B cell (primary cell): ENCODE data around the gene P2RX3. TPM values are rescaled to one million over a fixed set of nuclear protein-coding genes. Genes with fewer than 3 reads are reported as not detected.

Experiments
- ATAC-seq: fragments of 200-7000 bp; cut with Tn5 transposase; one replicate; pipeline ENCODE4 v1.10.0; 2021; ENCODE audit warnings: low read depth, mild to moderate bottlenecking, moderate number of reproducible peaks, moderate library complexity
- CTCF ChIA-PET: fragments of 350-600 bp; sonication (Branson Sonifier 250); formaldehyde crosslinking; loops from one replicate; lab custom pipeline; 2021; ENCODE audit warnings: antibody characterized with exemption, inconsistent platforms; lab: Charles Lee
- POLR2A ChIA-PET: fragments of 350-600 bp; sonication (Branson Sonifier 250); formaldehyde crosslinking; loops from one replicate; lab custom pipeline; 2021; ENCODE audit warnings: antibody characterized with exemption; lab: Charles Lee
- DNase-seq: peaks from one replicate; pipeline ENCODE4 v3.0.0; 2013
- H2AFZ ChIP-seq: 2 replicates; pipeline ENCODE4 v1.6.1; 2012; ENCODE audit warnings: mild to moderate bottlenecking, low read depth, low read length; ENCODE audit not compliant: insufficient read depth, poor library complexity, severe bottlenecking
- H3K27ac ChIP-seq, 2 donors: 1 replicate in 1 of 2; 2 replicates in 1 of 2; pipeline ENCODE4 v1.5.1; 2012 to 2013; ENCODE audit warnings: low read length in 2 of 2, mild to moderate bottlenecking in 2 of 2, moderate library complexity in 1 of 2
- H3K27me3 ChIP-seq, 4 experiments: fragments of 200-600 bp in 1 of 4; sonication (generic) in 1 of 4; replicated peaks in 1 of 4; 1 replicate in 2 of 4; 2 replicates in 2 of 4; pipeline versions ENCODE4 v1.6.1 to v1.7.0; 2013 to 2016; ENCODE audit warnings: low read length in 3 of 4, mild to moderate bottlenecking in 2 of 4, mixed read lengths in 1 of 4, moderate library complexity in 1 of 4; ENCODE audit not compliant: insufficient read depth in 4 of 4, control insufficient read depth in 3 of 4; ENCODE audit errors: control extremely low read depth in 1 of 4
- H3K36me3 ChIP-seq, 2 experiments: replicated peaks in 1 of 2; 1 replicate in 1 of 2; 2 replicates in 1 of 2; pipeline versions ENCODE4 v1.6.1 to v1.7.1; 2013; ENCODE audit warnings: low read length in 1 of 2; ENCODE audit not compliant: insufficient read depth in 2 of 2, control insufficient read depth in 1 of 2; ENCODE audit errors: control extremely low read depth in 1 of 2, extremely low read depth in 1 of 2
- H3K4me1 ChIP-seq, 2 donors: fragments of 200-600 bp in 1 of 2; sonication (generic) in 1 of 2; 1 replicate in 1 of 2; 2 replicates in 1 of 2; pipeline versions ENCODE4 v1.5.1 to v1.6.1; 2013 to 2017; ENCODE audit warnings: low read length in 2 of 2; ENCODE audit not compliant: control insufficient read depth in 2 of 2, insufficient read depth in 2 of 2
- H3K4me2 ChIP-seq: replicated peaks from 2 replicates; pipeline ENCODE3; 2012; ENCODE audit warnings: mild to moderate bottlenecking, low read depth, low read length; ENCODE audit not compliant: poor library complexity, severe bottlenecking
- H3K4me3 ChIP-seq, 5 experiments: fragments of 200-600 bp in 1 of 5; sonication (generic) in 1 of 5; 1 replicate in 3 of 5; 2 replicates in 2 of 5; pipeline versions ENCODE4 v1.5.1 to v1.7.0; 2011 to 2016; ENCODE audit warnings: low read length in 4 of 5, mild to moderate bottlenecking in 4 of 5, low read depth in 2 of 5, control low read depth in 1 of 5, moderate library complexity in 1 of 5; ENCODE audit not compliant: insufficient read depth in 1 of 5; ENCODE audit errors: control extremely low read depth in 1 of 5, extremely low read depth in 1 of 5
- H3K79me2 ChIP-seq: fragments of 200-600 bp; sonication (generic); one replicate; pipeline ENCODE4 v1.6.0; 2016; ENCODE audit warnings: low read length; ENCODE audit not compliant: control insufficient read depth, insufficient read depth
- H3K9ac ChIP-seq: fragments of 200-600 bp; sonication (generic); 2 replicates; pipeline ENCODE4 v1.6.1; 2017; ENCODE audit warnings: mild to moderate bottlenecking, low read length, moderate library complexity
- H3K9me3 ChIP-seq, 3 donors: one replicate each; pipeline versions ENCODE4 v1.6.1 to v1.7.1; 2013; ENCODE audit warnings: low read length in 2 of 3; ENCODE audit not compliant: control insufficient read depth in 2 of 3, insufficient read depth in 1 of 3; ENCODE audit errors: control extremely low read depth in 1 of 3
- H4K20me1 ChIP-seq: 2 replicates; pipeline ENCODE4 v1.6.0; 2012; ENCODE audit warnings: mild to moderate bottlenecking, low read length; ENCODE audit not compliant: insufficient read depth, control insufficient read depth, poor library complexity, severe bottlenecking
- H3K27ac Mint-ChIP-seq: one replicate; pipeline ENCODE4 v1.8.0; 2021; ENCODE audit warnings: mixed read lengths
- H3K27me3 Mint-ChIP-seq: one replicate; pipeline ENCODE4 v1.8.0; 2021; ENCODE audit warnings: mixed read lengths
- H3K4me1 Mint-ChIP-seq: one replicate; pipeline ENCODE4 v1.8.0; 2021; ENCODE audit warnings: mixed read lengths
- H3K4me3 Mint-ChIP-seq: one replicate; pipeline ENCODE4 v1.8.0; 2021; ENCODE audit warnings: mixed read lengths
- H3K9me3 Mint-ChIP-seq: one replicate; pipeline ENCODE4 v1.8.0; 2022; ENCODE audit warnings: mixed read lengths; ENCODE audit not compliant: insufficient read depth
- EZH2 ChIP-seq: IDR thresholded peaks from 2 replicates; pipeline ENCODE4 v1.6.1; 2012; ENCODE audit warnings: borderline replicate concordance, low read depth, mild to moderate bottlenecking, moderate library complexity, low read length; ENCODE audit not compliant: insufficient read depth, poor library complexity, severe bottlenecking
- WGBS: methylation state at CpG from one replicate; pipeline ENCODE4 v1.1.5; 2013; ENCODE audit warnings: missing lambda C conversion rate; ENCODE audit not compliant: insufficient coverage; 5-methylcytosine and 5-hydroxymethylcytosine counted together
- intact Hi-C: fragments of 100-400 bp; cut with micrococcal nuclease; formaldehyde crosslinking; loops from one replicate; pipeline ENCODE4 v1.10.0; 2022
- polyA plus RNA-seq: library from polyadenylated mRNA; depleted of rRNA; stranded (reverse); fragments of >200 nt; gene quantifications from 2 replicates; pipeline ENCODE4 v1.2.3, GENCODE V29; 2012
- total RNA-seq, 2 donors: library from RNA; stranded (reverse); fragments of 120-200 nt in 1 of 2; gene quantifications; 1 replicate in 1 of 2; 2 replicates in 1 of 2; pipeline versions ENCODE4 v1.2.3 to v1.2.4, GENCODE V29; 2013 to 2022
- TF ChIP-seq, protein P1 (sequence below): fragments of 200-600 bp; IDR thresholded peaks from one replicate; pipeline ENCODE4 v1.8.0; 2022; ENCODE audit warnings: antibody characterized with exemption, mild to moderate bottlenecking

The P2RX3 gene
- total and polyA plus RNA-seq, 2 donors (not counting 1 experiment from before 2014, with no cell fraction given) = not detected

DNA sequence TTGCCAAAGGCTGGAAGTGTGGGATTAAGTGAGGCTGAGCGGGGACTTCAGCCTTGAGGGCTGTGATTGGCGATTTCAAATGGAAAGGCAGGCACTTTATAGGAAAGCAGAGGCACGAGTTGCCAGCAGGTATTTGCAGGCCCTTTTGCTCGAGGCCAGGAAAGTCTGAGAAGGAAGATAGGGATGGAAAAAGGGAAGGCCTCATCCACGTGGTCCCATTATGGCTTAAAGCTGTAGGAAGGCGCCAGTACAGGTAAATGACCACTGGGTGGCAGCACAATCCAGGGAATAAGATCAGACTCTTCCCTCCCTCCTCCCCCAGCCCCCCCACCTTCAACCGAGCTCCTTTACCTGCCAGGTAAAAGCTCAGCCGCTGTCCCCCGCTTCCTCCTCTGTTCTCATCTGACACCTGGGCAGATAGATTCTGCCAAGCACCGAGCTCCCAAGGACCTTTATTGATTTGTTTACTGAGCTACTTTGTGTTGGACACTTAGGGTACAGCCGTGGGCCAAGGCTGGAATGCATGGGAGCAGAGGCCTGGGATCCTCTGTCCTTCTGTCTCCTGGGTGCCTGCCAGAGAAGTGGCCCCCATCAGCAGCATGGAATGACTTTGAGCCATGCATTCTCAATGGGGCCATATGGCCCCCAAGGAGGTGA lies 7.5 kb downstream of the P2RX3 start:
- Histone ChIP-seq H2AFZ (peak overlapping the region; percentile 35), H4K20me1 (no peaks in the 10 kb centered on the region), H3K4me2 (peak overlapping the region; percentile 5), H3K27me3 (no peaks in the 10 kb centered on the region), H3K9ac (no peak overlapping the region), H3K79me2 (no peaks in the 10 kb centered on the region), H3K4me1 (peaks cover 0 to 6% of the 10 kb centered on the region in 2 donors), H3K9me3 (no peaks in the 10 kb centered on the region), H3K27ac (no peak overlapping the region), H3K4me3 (no peak overlapping the region), H3K36me3 (no peaks in the 10 kb centered on the region)
- H3K27ac Mint-ChIP-seq = no peak overlapping the region
- intact Hi-C loops = loop anchor here (1.0 to 5.0 kb wide), 6 partner anchors 10 to 1792 kb away; partner anchors contain the start of gene SSRP1
- TF ChIP-seq, protein P1, sequence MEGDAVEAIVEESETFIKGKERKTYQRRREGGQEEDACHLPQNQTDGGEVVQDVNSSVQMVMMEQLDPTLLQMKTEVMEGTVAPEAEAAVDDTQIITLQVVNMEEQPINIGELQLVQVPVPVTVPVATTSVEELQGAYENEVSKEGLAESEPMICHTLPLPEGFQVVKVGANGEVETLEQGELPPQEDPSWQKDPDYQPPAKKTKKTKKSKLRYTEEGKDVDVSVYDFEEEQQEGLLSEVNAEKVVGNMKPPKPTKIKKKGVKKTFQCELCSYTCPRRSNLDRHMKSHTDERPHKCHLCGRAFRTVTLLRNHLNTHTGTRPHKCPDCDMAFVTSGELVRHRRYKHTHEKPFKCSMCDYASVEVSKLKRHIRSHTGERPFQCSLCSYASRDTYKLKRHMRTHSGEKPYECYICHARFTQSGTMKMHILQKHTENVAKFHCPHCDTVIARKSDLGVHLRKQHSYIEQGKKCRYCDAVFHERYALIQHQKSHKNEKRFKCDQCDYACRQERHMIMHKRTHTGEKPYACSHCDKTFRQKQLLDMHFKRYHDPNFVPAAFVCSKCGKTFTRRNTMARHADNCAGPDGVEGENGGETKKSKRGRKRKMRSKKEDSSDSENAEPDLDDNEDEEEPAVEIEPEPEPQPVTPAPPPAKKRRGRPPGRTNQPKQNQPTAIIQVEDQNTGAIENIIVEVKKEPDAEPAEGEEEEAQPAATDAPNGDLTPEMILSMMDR = peak; percentile 82
- TF ChIP-seq EZH2 = no peak
- DNase-seq (peak; percentile 78), ATAC-seq (peak; percentile 82)
- peaks cover 6% of the 10 kb centered on the region for H3K4me1 Mint-ChIP-seq
- POLR2A ChIA-PET = interaction anchor here (0.5 to 0.7 kb wide), 2 partner anchors 11 to 296 kb away, joined by 3 read pairs; no protein-coding TSS in a partner anchor
- peaks cover 8% of the 10 kb centered on the region for H3K27me3 Mint-ChIP-seq
- no peak overlapping the region for H3K4me3 Mint-ChIP-seq
- H3K9me3 Mint-ChIP-seq = no peaks in the 10 kb centered on the region
- CTCF ChIA-PET = interaction anchor here (0.8 to 6.8 kb wide), 25 partner anchors 10 to 1223 kb away, joined by 3 to 94 read pairs (median 4); partner anchors contain the start of genes SSRP1 and TNKS1BP1
- 32% methylated on average over 8 of the region's 11 CpGs for WGBS

DNA sequence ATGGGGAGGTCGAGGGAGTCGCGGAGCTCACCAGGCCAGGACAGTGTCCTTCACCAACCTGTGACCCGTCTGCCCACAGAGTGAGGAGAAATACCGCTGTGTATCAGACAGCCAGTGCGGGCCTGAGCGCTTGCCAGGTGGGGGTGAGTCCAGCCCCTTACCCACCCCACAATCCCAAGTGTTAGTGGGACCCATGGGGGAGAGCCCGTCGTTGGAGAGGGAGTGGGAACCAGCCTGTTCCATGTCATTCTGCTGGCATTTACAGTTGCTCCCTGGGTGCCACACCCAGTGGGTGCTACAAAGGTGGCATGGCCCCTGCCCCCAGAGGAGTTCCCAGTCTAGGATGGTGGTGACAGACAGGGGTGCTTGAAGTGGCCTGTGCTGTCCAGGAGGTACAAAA lies 9.2 kb downstream of the P2RX3 start:
- ChIA-PET POLR2A (interaction anchor here (0.5 kb wide), 1 partner anchor 310 kb away, joined by 3 read pairs; no protein-coding TSS in a partner anchor), CTCF (interaction anchor here (0.5 to 6.8 kb wide), 7 partner anchors 8 to 294 kb away, joined by 3 to 94 read pairs (median 4); partner anchors contain the start of gene SSRP1)
- DNase-seq = no peak
- TF ChIP-seq, protein P1 = no peak
- no peak for TF ChIP-seq EZH2
- Histone ChIP-seq H3K4me3 (no peak overlapping the region), H4K20me1 (no peaks in the 10 kb centered on the region), H3K4me2 (no peak overlapping the region), H3K79me2 (no peaks in the 10 kb centered on the region), H2AFZ (no peak overlapping the region), H3K4me1 (peaks cover 0 to 6% of the 10 kb centered on the region in 2 donors), H3K27me3 (peaks cover 0 to 6% (median 0%) of the 10 kb centered on the region in 4 experiments), H3K9me3 (peaks cover 0 to 6% (median 0%) of the 10 kb centered on the region in 3 donors), H3K9ac (no peak overlapping the region), H3K27ac (no peak overlapping the region), H3K36me3 (no peaks in the 10 kb centered on the region)
- Mint-ChIP-seq H3K27me3 (peaks cover 10% of the 10 kb centered on the region), H3K27ac (no peak overlapping the region), H3K9me3 (no peaks in the 10 kb centered on the region), H3K4me1 (peaks cover 6% of the 10 kb centered on the region), H3K4me3 (no peak overlapping the region)
- no peak for ATAC-seq
- intact Hi-C loops = loop anchor here (5.0 kb wide), 2 partner anchors 455 to 1790 kb away; no protein-coding TSS in a partner anchor
- WGBS = 92% methylated on average over 4 of the region's 9 CpGs
